ENCODE data around the gene EXT2.

DNA sequence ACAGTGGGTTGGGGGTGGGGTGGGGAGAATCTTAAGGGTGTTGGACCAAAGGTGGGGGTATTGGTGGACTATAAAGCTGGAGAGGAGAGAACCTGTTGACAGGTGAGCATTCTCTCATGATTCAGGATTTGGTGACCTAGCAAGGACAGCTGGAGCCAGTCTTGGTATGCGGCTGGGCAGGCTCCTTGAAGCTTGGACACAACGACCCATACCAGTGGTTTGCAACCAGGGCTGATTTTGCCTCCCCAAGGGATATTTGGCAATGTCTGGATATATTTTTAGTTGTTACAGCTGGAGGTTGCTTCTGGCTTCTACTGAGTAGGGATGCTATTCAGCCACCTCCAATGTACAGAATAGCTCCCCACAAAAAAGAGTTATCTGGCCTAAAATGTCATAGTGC, 5.6 kb downstream of the EXT2 start:
- TF ChIP-seq, protein P1, sequence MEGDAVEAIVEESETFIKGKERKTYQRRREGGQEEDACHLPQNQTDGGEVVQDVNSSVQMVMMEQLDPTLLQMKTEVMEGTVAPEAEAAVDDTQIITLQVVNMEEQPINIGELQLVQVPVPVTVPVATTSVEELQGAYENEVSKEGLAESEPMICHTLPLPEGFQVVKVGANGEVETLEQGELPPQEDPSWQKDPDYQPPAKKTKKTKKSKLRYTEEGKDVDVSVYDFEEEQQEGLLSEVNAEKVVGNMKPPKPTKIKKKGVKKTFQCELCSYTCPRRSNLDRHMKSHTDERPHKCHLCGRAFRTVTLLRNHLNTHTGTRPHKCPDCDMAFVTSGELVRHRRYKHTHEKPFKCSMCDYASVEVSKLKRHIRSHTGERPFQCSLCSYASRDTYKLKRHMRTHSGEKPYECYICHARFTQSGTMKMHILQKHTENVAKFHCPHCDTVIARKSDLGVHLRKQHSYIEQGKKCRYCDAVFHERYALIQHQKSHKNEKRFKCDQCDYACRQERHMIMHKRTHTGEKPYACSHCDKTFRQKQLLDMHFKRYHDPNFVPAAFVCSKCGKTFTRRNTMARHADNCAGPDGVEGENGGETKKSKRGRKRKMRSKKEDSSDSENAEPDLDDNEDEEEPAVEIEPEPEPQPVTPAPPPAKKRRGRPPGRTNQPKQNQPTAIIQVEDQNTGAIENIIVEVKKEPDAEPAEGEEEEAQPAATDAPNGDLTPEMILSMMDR (IDR thresholded peaks at IDR 0.05 in 4 of 5, conservative IDR thresholded peaks at IDR 0.05 in 1 of 5), result no peak
- no peak for TF ChIP-seq POLR2A (IDR thresholded peaks at IDR 0.05)
